ENCODE results near the gene MACROD2. TPM values are rescaled to one million over a fixed set of nuclear protein-coding genes. Genes with fewer than 3 reads are reported as not detected.
"Not testable (repeated sequence)": the region's sequence is repeated elsewhere in the genome, so short reads cannot be mapped to it uniquely, and the experiment has no call there.

Gene MACROD2
- total RNA-seq, 1 donor from 2014 or later: not detected

DNA sequence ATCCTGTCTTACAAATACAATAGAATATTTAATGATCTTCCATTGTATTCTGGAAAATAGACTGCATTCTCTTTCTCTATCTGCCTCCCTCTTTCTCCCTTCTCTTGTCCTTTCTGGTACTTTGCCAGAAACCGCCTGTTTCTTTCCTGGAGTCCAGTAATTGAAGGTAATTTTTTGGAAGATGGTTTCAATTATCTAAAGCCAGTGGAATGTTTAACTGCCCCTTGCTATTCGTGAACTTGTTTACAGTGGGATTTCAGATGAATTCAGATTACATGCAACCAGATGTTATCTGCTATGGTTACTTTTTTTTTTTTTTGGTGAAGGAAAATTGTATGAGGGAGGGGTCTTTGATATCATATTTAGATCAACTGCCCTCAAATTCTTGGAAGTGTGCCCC, 997.6 kb downstream of the MACROD2 start:
- Mint-ChIP-seq H3K27me3 (ENCODE audit: insufficient read depth) (no peaks in the 10 kb centered on the region), H3K36me3 (ENCODE audit: low read depth) (no peaks in the 10 kb centered on the region), H3K4me3 (no peak overlapping the region), H3K4me1 (ENCODE audit: low read depth) (no peaks in the 10 kb centered on the region), H3K9me3 (peaks cover 8% of the 10 kb centered on the region), H3K27ac (no peak overlapping the region)
- intact Hi-C loops (cut with micrococcal nuclease): no loop called here
- DNase-seq (ENCODE audit: low spot score): no peak

DNA sequence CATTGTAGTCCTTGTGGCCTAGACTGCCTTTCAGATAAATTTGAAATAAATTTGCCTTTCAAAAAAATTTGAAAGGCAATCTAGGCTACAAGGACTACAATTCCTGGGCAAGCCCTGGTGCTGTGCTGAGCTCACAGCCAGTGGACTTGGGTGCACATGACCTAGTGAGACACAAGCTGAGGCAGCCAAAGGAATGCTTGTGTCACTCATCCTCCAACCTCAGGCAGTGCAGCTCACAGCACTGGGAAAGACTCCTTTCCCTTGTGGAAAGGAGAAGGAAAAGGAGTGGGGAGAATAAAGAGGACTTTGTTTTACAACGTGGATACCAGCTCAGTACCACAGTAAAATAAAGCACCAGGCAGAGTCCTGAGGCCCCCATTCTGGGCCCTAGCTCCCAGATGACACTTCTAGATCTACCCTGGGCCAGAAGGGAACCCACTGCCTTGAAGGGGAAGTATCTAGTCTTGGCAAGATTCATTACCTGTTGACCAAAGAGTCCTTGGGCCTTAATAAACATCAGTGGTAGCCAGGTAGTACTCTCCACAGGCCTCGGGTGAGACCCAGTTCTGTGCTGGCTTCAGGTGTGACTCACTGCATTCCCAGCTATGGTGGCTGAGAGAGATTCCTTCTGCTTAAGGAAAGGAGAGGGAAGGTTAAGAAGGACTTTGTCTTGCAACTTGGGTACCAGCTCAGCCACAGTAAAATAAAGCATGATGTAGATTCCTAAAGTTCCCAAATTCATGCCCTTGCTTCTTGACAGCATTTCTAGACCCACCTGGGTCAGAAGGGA, 1001.8 kb downstream of the MACROD2 start:
- intact Hi-C loops (cut with micrococcal nuclease): no loop called here
- DNase-seq (ENCODE audit: low spot score): no peak
- Mint-ChIP-seq H3K4me1 (ENCODE audit: low read depth) (no peaks in the 10 kb centered on the region), H3K27ac (no peak overlapping the region), H3K36me3 (ENCODE audit: low read depth) (no peaks in the 10 kb centered on the region), H3K4me3 (no peak overlapping the region), H3K9me3 (peaks cover 15% of the 10 kb centered on the region), H3K27me3 (ENCODE audit: insufficient read depth) (no peaks in the 10 kb centered on the region)

DNA sequence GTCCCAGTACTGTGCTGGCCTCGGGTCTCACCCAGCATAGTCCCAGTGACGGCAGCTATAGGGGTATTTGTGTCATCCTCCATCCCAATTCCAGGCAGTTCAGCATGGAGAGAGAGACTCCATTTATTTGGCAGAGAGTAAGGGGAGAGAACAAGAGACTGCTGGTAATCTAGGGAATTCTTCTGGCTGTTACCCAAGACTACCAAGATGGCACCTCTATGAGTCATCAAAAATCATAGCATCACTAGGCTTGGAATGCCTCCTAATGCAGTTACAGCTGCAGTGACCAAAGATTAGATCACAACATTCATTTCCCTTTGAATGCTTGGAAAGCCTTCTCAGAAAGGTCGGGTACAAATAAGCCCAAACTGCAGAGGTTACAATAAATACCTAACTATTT, 1002.5 kb downstream of the MACROD2 start:
- no peaks in the 10 kb centered on the region for H3K4me1 Mint-ChIP-seq (ENCODE audit: low read depth)
- H3K36me3 Mint-ChIP-seq (ENCODE audit: low read depth): no peaks in the 10 kb centered on the region
- no peaks in the 10 kb centered on the region for H3K27me3 Mint-ChIP-seq (ENCODE audit: insufficient read depth)
- intact Hi-C loops (cut with micrococcal nuclease): no loop called here
- no peak for DNase-seq (ENCODE audit: low spot score)
- H3K9me3 Mint-ChIP-seq: peaks cover 15% of the 10 kb centered on the region
- H3K4me3 Mint-ChIP-seq: no peak overlapping the region
- no peak overlapping the region for H3K27ac Mint-ChIP-seq

DNA sequence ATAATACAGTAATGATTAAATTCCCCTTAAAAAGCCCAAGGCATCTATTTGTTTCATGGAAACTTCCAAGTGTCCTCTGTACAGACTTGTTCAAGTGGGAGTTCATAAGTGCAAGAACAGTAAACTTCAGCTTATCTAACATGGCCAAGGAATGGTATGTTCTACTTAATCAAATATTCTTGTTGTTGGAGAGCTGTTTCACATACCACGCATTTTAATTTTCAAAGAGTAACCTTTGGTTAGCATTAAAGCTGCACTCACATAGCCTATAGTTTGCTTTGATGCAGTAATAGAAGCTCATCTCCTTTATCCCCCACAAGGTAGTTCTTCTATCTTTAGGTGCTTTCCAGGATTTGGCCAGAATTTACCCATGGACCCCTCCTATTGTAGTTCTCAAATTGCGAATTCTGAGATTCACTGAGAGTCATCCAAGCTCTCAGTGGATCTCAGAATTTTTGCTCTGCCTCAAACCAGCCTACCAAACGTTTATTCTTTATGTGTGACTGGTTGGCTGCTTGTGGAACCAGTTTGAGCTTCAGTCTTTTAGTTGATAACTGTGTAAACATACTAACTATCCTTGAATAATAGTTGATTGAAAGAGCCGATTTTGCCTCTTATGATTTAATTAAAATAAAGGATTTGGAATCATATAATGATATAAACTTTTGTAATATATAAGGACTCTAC, 1010.1 kb downstream of the MACROD2 start:
- Mint-ChIP-seq H3K4me3 (no peak overlapping the region), H3K27ac (no peak overlapping the region), H3K4me1 (ENCODE audit: low read depth) (no peaks in the 10 kb centered on the region), H3K9me3 (no peaks in the 10 kb centered on the region), H3K36me3 (ENCODE audit: low read depth) (no peaks in the 10 kb centered on the region), H3K27me3 (ENCODE audit: insufficient read depth) (no peaks in the 10 kb centered on the region)
- intact Hi-C loops (cut with micrococcal nuclease): no loop called here
- no peak for DNase-seq (ENCODE audit: low spot score)

DNA sequence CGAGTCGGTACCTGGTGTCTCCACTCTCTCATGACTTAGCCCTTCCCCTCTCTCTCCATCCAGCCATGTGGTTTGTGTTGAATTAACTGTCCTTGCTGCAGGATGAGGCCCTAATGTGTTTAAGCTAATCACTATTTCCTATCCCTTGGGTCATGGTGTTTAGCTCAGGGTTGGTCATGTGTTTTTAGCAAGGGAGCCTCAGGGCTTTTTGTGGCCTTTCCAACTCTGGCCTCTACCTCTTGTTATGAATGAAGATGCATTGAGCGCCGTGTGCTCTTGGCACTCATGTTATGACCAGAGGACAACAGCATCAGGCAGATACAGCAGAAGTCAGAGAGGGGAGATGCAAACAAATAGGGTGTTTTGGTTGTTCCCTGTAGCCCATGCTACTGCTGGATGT, 1016.3 kb downstream of the MACROD2 start:
- H3K4me3 Mint-ChIP-seq: no peak overlapping the region
- peaks cover 8% of the 10 kb centered on the region for H3K9me3 Mint-ChIP-seq
- no peaks in the 10 kb centered on the region for H3K36me3 Mint-ChIP-seq (ENCODE audit: low read depth)
- no peaks in the 10 kb centered on the region for H3K27me3 Mint-ChIP-seq (ENCODE audit: insufficient read depth)
- H3K27ac Mint-ChIP-seq: no peak overlapping the region
- H3K4me1 Mint-ChIP-seq (ENCODE audit: low read depth): no peaks in the 10 kb centered on the region
- intact Hi-C loops (cut with micrococcal nuclease): no loop called here
- no peak for DNase-seq (ENCODE audit: low spot score)

DNA sequence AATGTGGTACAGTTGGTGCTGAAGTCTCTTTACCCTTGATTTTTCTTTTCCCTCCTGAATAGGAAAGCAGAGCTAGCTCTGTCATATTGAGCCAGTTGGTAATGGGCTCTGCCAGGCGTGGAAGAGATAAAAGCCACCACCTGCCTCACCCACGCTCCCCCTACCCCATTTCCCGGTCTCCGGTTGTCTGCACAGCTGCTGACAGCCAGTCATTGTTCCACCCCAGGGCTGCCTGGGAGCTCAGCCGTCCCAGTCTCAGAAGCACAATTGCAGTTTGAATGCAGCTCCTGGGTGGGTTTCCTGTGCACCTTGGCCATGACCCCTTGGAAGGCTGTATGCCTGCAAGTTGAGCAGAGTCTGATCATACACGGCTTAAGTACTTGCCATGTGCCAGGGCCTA, 1017.2 kb downstream of the MACROD2 start:
- Mint-ChIP-seq H3K27me3 (ENCODE audit: insufficient read depth) (no peaks in the 10 kb centered on the region), H3K4me3 (no peak overlapping the region), H3K4me1 (ENCODE audit: low read depth) (no peaks in the 10 kb centered on the region), H3K36me3 (ENCODE audit: low read depth) (no peaks in the 10 kb centered on the region), H3K27ac (no peak overlapping the region), H3K9me3 (peaks cover 8% of the 10 kb centered on the region)
- intact Hi-C loops (cut with micrococcal nuclease): no loop called here
- no peak for DNase-seq (ENCODE audit: low spot score)

DNA sequence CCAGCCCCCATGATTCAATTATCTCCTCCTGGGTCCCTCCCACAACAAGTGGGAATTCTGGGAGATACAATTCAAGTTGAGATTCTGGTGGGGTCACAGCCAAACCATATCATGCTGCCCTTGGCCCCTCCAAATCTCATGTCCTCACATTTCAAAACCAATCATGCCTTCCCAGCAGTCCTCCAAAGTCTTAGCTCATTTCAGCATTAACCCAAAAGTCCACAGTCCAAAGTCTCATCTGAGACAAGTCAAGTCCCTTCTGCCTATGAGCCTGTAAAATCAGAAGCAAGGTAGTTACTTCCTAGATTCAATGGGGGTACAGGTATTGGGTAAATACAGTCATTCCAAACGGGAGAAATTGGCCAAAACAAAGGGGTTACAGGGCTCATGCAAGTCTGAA, 1021.6 kb downstream of the MACROD2 start:
- H3K9me3 Mint-ChIP-seq: peaks cover 19% of the 10 kb centered on the region
- intact Hi-C loops (cut with micrococcal nuclease); H3K4me3 Mint-ChIP-seq; H3K27me3 Mint-ChIP-seq (ENCODE audit: insufficient read depth); H3K27ac Mint-ChIP-seq; H3K4me1 Mint-ChIP-seq (ENCODE audit: low read depth); H3K36me3 Mint-ChIP-seq (ENCODE audit: low read depth); DNase-seq (ENCODE audit: low spot score): not testable (repeated sequence)

DNA sequence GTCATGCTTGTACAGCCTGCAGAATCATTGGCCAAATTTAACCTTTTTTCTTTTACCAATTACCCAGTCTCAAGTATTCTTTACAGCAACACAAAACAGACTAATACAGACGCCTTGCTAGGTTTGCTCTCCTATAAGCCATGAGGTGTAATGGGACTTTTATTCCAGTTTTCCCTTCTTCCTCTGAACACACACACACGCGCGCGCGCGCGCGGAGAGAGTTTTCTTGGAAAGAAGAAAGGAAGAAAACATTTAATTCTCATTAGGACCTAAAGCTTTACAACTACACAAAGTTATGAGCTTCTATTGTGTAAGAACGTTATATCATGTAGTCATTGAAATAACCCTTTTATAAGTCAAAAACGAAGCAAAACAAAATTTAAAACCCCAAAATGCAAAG, 1023.6 kb downstream of the MACROD2 start:
- DNase-seq (ENCODE audit: low spot score): no peak
- no peaks in the 10 kb centered on the region for H3K4me1 Mint-ChIP-seq (ENCODE audit: low read depth)
- intact Hi-C loops (cut with micrococcal nuclease): no loop called here
- no peak overlapping the region for H3K4me3 Mint-ChIP-seq
- no peaks in the 10 kb centered on the region for H3K27me3 Mint-ChIP-seq (ENCODE audit: insufficient read depth)
- peaks cover 25% of the 10 kb centered on the region for H3K9me3 Mint-ChIP-seq
- H3K27ac Mint-ChIP-seq: no peak overlapping the region
- H3K36me3 Mint-ChIP-seq (ENCODE audit: low read depth): no peaks in the 10 kb centered on the region

DNA sequence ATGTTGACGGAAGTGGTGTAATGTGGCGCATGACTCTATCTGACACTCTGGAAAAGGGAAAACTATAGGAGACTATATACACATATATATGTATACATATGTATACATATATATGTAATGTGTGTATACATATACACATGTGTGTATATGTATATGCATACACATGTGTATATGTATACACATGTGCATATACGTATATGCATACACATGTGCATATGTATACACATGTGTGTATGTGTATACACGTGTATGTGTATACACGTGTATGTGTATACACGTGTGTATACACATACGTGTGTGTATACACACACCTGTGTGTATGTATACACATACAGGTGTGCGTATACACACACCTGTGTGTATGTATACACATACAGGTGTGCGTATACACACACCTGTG, 1025.5 kb downstream of the MACROD2 start:
- H3K4me3 Mint-ChIP-seq: no peak overlapping the region
- intact Hi-C loops (cut with micrococcal nuclease): no loop called here
- H3K27me3 Mint-ChIP-seq (ENCODE audit: insufficient read depth): no peaks in the 10 kb centered on the region

DNA sequence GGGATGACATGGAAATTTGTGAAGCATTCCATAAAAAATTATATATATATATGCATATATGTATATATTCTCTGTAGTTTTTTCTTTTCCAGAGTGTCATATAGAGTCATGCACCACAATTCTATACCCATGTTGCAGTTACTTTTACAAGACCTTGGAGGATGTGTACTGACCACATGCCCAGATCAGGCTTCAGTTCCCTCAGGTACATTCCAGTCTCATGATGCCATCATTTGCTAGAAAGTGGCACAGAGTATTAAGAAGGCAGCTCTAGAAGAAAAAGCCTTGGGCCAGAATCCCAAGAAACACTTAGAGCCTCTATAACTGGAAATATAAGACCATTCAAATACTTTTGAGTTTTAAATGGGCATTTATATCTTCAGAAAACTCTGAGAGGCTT, 1027.6 kb downstream of the MACROD2 start:
- Mint-ChIP-seq H3K4me3 (no peak overlapping the region), H3K27me3 (ENCODE audit: insufficient read depth) (no peaks in the 10 kb centered on the region), H3K27ac (no peak overlapping the region), H3K9me3 (peaks cover 16% of the 10 kb centered on the region), H3K4me1 (ENCODE audit: low read depth) (no peaks in the 10 kb centered on the region), H3K36me3 (ENCODE audit: low read depth) (no peaks in the 10 kb centered on the region)
- DNase-seq (ENCODE audit: low spot score): no peak
- intact Hi-C loops (cut with micrococcal nuclease): no loop called here

More for the DNA sequence above, 1025.5 kb downstream of the MACROD2 start:
- H3K4me1 Mint-ChIP-seq (ENCODE audit: low read depth): no peaks in the 10 kb centered on the region
- H3K9me3 Mint-ChIP-seq: peaks cover 21% of the 10 kb centered on the region
- no peak overlapping the region for H3K27ac Mint-ChIP-seq
- no peak for DNase-seq (ENCODE audit: low spot score)
- H3K36me3 Mint-ChIP-seq (ENCODE audit: low read depth): no peaks in the 10 kb centered on the region

DNA sequence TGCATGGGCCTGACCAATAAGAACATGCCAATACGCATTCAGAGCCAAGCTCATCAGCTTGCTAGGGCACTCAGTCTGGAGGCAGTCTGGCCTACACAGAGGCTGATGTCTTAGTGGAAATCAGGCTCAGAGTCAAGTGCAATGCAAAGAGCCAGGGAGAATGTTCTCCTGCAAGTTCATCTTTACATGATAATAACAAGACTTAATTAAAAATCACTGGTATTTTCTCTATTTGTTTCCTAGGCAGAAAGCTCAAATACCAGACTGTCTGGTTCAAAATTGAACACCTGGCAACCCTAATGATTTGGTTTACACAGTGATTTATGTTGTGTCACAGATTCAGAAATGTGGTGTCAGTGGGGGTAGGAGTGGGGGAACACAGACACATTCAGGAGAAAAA, 1031.4 kb downstream of the MACROD2 start:
- no peaks in the 10 kb centered on the region for H3K36me3 Mint-ChIP-seq (ENCODE audit: low read depth)
- no peaks in the 10 kb centered on the region for H3K4me1 Mint-ChIP-seq (ENCODE audit: low read depth)
- intact Hi-C loops (cut with micrococcal nuclease): no loop called here
- H3K27me3 Mint-ChIP-seq (ENCODE audit: insufficient read depth): no peaks in the 10 kb centered on the region
- no peak overlapping the region for H3K27ac Mint-ChIP-seq
- peaks cover 5% of the 10 kb centered on the region for H3K9me3 Mint-ChIP-seq
- no peak overlapping the region for H3K4me3 Mint-ChIP-seq
- no peak for DNase-seq (ENCODE audit: low spot score)

DNA sequence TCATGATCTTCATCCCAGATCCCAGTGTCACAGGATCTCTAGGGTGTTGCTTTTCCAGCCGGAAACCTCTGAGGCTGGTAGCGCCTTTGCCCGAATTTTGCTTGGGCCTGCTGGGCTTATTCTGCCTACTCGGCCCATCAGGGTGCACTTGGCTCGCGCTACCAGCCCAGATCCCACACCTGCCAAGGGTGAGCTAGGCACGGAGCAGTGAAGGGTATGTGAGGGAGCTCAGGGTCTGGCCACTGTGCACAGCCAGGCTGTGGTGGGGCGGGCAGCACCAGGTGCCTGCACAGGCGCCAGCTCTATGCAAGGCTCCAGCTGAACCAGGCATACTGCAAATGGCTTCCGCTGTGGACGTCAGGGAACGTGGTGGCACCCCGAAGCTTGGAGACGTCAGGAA, 1035.5 kb downstream of the MACROD2 start:
- intact Hi-C loops (cut with micrococcal nuclease): no loop called here
- H3K4me3 Mint-ChIP-seq: no peak overlapping the region
- H3K4me1 Mint-ChIP-seq (ENCODE audit: low read depth): no peaks in the 10 kb centered on the region
- no peak for DNase-seq (ENCODE audit: low spot score)
- no peaks in the 10 kb centered on the region for H3K27me3 Mint-ChIP-seq (ENCODE audit: insufficient read depth)
- peaks cover 7% of the 10 kb centered on the region for H3K9me3 Mint-ChIP-seq
- H3K36me3 Mint-ChIP-seq (ENCODE audit: low read depth): no peaks in the 10 kb centered on the region
- H3K27ac Mint-ChIP-seq: no peak overlapping the region

DNA sequence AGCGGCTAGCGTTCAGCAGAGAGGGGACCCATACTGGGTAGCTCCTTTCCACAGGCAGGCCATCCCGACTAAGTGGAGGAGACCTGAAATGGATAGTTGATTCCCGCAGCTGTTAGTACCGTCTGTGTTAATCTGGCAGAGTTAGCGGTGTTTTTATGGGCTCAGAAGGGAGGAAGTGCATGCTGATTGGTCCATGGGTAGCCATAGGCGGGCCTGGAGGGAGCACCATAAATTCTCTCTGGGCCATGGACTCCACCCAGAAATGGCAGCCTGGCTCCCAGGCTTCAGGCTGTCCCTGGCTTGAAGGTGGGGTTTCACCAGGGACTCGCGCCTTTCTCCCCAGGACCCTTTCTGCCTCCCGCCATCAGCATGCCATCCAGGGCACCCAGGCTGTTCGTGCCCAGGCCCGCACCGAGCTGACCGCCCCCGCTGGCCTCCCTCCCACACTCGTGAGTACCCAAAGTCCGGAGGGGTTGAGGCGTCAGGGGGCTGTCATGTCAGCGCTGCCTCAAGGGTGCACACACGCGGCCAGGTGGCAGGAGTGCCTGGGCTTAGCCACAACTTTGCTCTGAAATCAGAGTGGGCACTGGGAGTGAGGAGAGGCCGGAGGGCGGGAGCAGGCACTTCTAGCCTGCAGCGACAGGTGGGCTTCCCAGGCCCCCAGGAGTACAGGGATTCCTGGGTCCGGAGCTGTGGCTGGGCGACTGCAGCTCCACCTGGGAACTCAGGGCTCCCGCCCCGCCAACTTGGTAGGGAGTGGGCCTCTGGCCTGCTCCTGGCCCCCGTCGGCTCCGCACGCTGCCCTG, 1036.4 kb downstream of the MACROD2 start:
- Mint-ChIP-seq H3K27me3 (ENCODE audit: insufficient read depth) (no peaks in the 10 kb centered on the region), H3K36me3 (ENCODE audit: low read depth) (no peaks in the 10 kb centered on the region), H3K27ac (no peak overlapping the region), H3K9me3 (peaks cover 7% of the 10 kb centered on the region), H3K4me3 (no peak overlapping the region), H3K4me1 (ENCODE audit: low read depth) (no peaks in the 10 kb centered on the region)
- no peak for DNase-seq (ENCODE audit: low spot score)
- intact Hi-C loops (cut with micrococcal nuclease): no loop called here
